HEK293 (cell line): ENCODE measurements around the gene WDFY3.

Experiments used
- CTCF ChIA-PET: fragments of 350-600 bp; formaldehyde crosslinking; extraction: SDS; loops from one replicate; lab custom pipeline; 2021; ENCODE audit warnings: antibody characterized with exemption; lab: Yijun Ruan, JAX
- POLR2A ChIA-PET: fragments of 300-600 bp; formaldehyde crosslinking; extraction: SDS; loops from one replicate; lab custom pipeline; 2020; ENCODE audit warnings: antibody characterized with exemption, inconsistent platforms; lab: Yijun Ruan, JAX
- H3K27ac ChIP-seq: fragments of 200-500 bp; sonication (Bioruptor generic); 2 replicates; pipeline ENCODE4 v1.5.1; 2014; ENCODE audit warnings: low read depth, low read length, control low read depth, inconsistent platforms; ENCODE audit errors: extremely low read depth
- H3K36me3 ChIP-seq, 2 experiments: fragments of 200-500 bp in 1 of 2; sonication (Bioruptor generic) in 1 of 2; 1 replicate in 1 of 2; 2 replicates in 1 of 2; pipeline ENCODE4 v1.5.1; 2014 to 2017; ENCODE audit warnings: inconsistent platforms in 2 of 2, low read length in 2 of 2; ENCODE audit not compliant: control insufficient read depth in 2 of 2, insufficient read depth in 1 of 2
- H3K4me1 ChIP-seq: fragments of 200-500 bp; sonication (Bioruptor generic); 2 replicates; pipeline ENCODE4 v1.5.1; 2014; ENCODE audit warnings: mild to moderate bottlenecking, low read length, inconsistent platforms; ENCODE audit not compliant: control insufficient read depth, insufficient read depth
- H3K4me3 ChIP-seq: 2 replicates; pipeline ENCODE4 v1.5.1; 2011; ENCODE audit warnings: low read depth, mild to moderate bottlenecking, control low read depth, low read length, moderate library complexity
- H3K9me3 ChIP-seq: fragments of 200-500 bp; sonication (Bioruptor generic); 2 replicates; pipeline ENCODE4 v1.5.1; 2014; ENCODE audit warnings: low read depth, low read length, inconsistent platforms; ENCODE audit not compliant: control insufficient read depth, insufficient read depth
- GLI2 ChIP-seq: fragments of 450-650 bp; formaldehyde crosslinking; IDR thresholded peaks from 2 replicates; pipeline ENCODE4; 2017; ENCODE audit warnings: missing biosample characterization, missing genetic modification characterization, low read depth, borderline replicate concordance
- HOXA7 ChIP-seq: sonication (generic); formaldehyde crosslinking; IDR thresholded peaks from 2 replicates; pipeline ENCODE4 v1.8.1; 2022; ENCODE audit warnings: missing genetic modification reagents, borderline replicate concordance
- KLF7 ChIP-seq: fragments of 450-650 bp; formaldehyde crosslinking; IDR thresholded peaks from 2 replicates; pipeline ENCODE4 v1.5.1; 2016; ENCODE audit warnings: missing biosample characterization, missing genetic modification characterization, borderline replicate concordance
- MZF1 ChIP-seq: fragments of 450-650 bp; formaldehyde crosslinking; IDR thresholded peaks from 2 replicates; pipeline ENCODE4 v1.5.1; 2017; ENCODE audit warnings: missing biosample characterization, missing genetic modification characterization, borderline replicate concordance
- SALL2 ChIP-seq: fragments of 450-650 bp; formaldehyde crosslinking; IDR thresholded peaks from 2 replicates; pipeline ENCODE4 v1.5.0; 2017; ENCODE audit warnings: missing biosample characterization, mild to moderate bottlenecking, missing genetic modification characterization, borderline replicate concordance
- SP2 ChIP-seq: fragments of 450-650 bp; formaldehyde crosslinking; IDR thresholded peaks from 2 replicates; pipeline ENCODE4 v1.5.1; 2016; ENCODE audit warnings: missing biosample characterization, missing genetic modification characterization
- YY1 ChIP-seq: fragments of 450-650 bp; formaldehyde crosslinking; IDR thresholded peaks from 2 replicates; pipeline ENCODE4 v1.5.1; 2018; ENCODE audit warnings: missing biosample characterization, missing genetic modification characterization
- ZBTB48 ChIP-seq: fragments of 450-650 bp; formaldehyde crosslinking; IDR thresholded peaks from 2 replicates; pipeline ENCODE4 v1.5.1; 2016; ENCODE audit warnings: missing biosample characterization, missing genetic modification characterization
- ZFP41 ChIP-seq: fragments of 450-650 bp; formaldehyde crosslinking; IDR thresholded peaks from 2 replicates; pipeline ENCODE4 v1.5.1; 2016; ENCODE audit warnings: missing biosample characterization, missing genetic modification characterization, borderline replicate concordance
- ZNF10 ChIP-seq: fragments of 450-650 bp; formaldehyde crosslinking; IDR thresholded peaks from 2 replicates; pipeline ENCODE4 v1.5.1; 2017; ENCODE audit warnings: missing biosample characterization, missing genetic modification characterization
- ZNF155 ChIP-seq: fragments of 450-650 bp; formaldehyde crosslinking; IDR thresholded peaks from 2 replicates; pipeline ENCODE4 v1.5.1; 2016; ENCODE audit warnings: missing biosample characterization, missing genetic modification characterization
- ZNF341 ChIP-seq: fragments of 450-650 bp; formaldehyde crosslinking; IDR thresholded peaks from 2 replicates; pipeline ENCODE4; 2016; ENCODE audit warnings: low read depth, missing biosample characterization, missing genetic modification characterization
- ZNF394 ChIP-seq: fragments of 450-650 bp; formaldehyde crosslinking; IDR thresholded peaks from 2 replicates; pipeline ENCODE4 v1.5.1; 2016; ENCODE audit warnings: missing biosample characterization, missing genetic modification characterization, mild to moderate bottlenecking, moderate library complexity, borderline replicate concordance
- ZNF521 ChIP-seq: fragments of 450-650 bp; formaldehyde crosslinking; IDR thresholded peaks from 2 replicates; pipeline ENCODE4 v1.5.1; 2017; ENCODE audit warnings: missing biosample characterization, mild to moderate bottlenecking, missing genetic modification characterization
- ZNF610 ChIP-seq: fragments of 450-650 bp; formaldehyde crosslinking; IDR thresholded peaks from 2 replicates; pipeline ENCODE4 v1.5.1; 2016; ENCODE audit warnings: missing biosample characterization, missing genetic modification characterization, borderline replicate concordance
- ZNF658 ChIP-seq: fragments of 450-650 bp; formaldehyde crosslinking; IDR thresholded peaks from 2 replicates; pipeline ENCODE4; 2016; ENCODE audit warnings: missing biosample characterization, missing genetic modification characterization
- ZNF747 ChIP-seq: fragments of 450-650 bp; formaldehyde crosslinking; IDR thresholded peaks from 2 replicates; pipeline ENCODE4 v1.5.1; 2016; ENCODE audit warnings: missing biosample characterization, missing genetic modification characterization
- ZNF776 ChIP-seq: fragments of 450-650 bp; formaldehyde crosslinking; IDR thresholded peaks from 2 replicates; pipeline ENCODE4 v1.5.0; 2017; ENCODE audit warnings: missing biosample characterization, missing genetic modification characterization, borderline replicate concordance
- ZNF777 ChIP-seq: fragments of 450-650 bp; formaldehyde crosslinking; IDR thresholded peaks from 2 replicates; pipeline ENCODE4 v1.5.1; 2017; ENCODE audit warnings: missing biosample characterization, missing genetic modification characterization, borderline replicate concordance
- ZSCAN23 ChIP-seq: fragments of 450-650 bp; formaldehyde crosslinking; IDR thresholded peaks from 2 replicates; pipeline ENCODE4 v1.5.1; 2016; ENCODE audit warnings: missing biosample characterization, missing genetic modification characterization
- ZSCAN30 ChIP-seq: fragments of 450-650 bp; IDR thresholded peaks from 2 replicates; pipeline ENCODE4 v1.5.1; 2018; ENCODE audit warnings: missing biosample characterization, mild to moderate bottlenecking, missing genetic modification characterization, moderate library complexity
- TF ChIP-seq, protein P1 (sequence below): fragments of 450-650 bp; formaldehyde crosslinking; IDR thresholded peaks from 2 replicates; pipeline ENCODE4 v1.5.1; 2016; ENCODE audit warnings: missing biosample characterization, missing genetic modification characterization
- TF ChIP-seq, protein P2 (sequence below): fragments of 450-650 bp; formaldehyde crosslinking; IDR thresholded peaks from 2 replicates; pipeline ENCODE4 v1.5.1; 2017; ENCODE audit warnings: missing biosample characterization, missing genetic modification characterization
- TF ChIP-seq, protein P3 (sequence below): fragments of 450-650 bp; formaldehyde crosslinking; conservative IDR thresholded peaks from 2 replicates; pipeline ENCODE4 v1.5.1; 2016; ENCODE audit warnings: low read depth, missing biosample characterization, missing genetic modification characterization

The WDFY3 gene

DNA sequence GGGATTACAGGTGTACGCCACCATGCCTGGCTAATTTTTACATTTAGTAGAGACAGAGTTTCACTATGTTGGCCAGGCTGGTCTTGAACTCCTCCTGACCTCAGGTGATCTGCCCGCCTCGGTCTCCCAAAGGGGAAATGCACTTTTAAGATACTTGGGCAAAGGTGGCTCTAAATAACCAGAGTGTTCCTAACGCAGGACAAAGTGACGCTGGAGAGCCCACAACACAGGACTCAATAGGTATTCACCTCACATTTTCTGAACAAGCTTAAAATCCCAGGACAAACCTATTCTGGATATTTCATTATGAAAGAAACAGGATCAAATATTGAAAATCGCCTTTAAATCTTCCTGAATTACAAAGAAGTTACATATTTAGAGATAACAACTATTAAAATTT, 69.0 kb downstream of the WDFY3 start:
- Histone ChIP-seq H3K4me1 (0 out of 2 replicates have a peak, but pooled peaks cover 2% of the 10 kb centered on the region), H3K27ac (no peak overlapping the region), H3K4me3 (no peak overlapping the region)
- CTCF ChIA-PET = no interaction called here
- TF ChIP-seq, protein P1, sequence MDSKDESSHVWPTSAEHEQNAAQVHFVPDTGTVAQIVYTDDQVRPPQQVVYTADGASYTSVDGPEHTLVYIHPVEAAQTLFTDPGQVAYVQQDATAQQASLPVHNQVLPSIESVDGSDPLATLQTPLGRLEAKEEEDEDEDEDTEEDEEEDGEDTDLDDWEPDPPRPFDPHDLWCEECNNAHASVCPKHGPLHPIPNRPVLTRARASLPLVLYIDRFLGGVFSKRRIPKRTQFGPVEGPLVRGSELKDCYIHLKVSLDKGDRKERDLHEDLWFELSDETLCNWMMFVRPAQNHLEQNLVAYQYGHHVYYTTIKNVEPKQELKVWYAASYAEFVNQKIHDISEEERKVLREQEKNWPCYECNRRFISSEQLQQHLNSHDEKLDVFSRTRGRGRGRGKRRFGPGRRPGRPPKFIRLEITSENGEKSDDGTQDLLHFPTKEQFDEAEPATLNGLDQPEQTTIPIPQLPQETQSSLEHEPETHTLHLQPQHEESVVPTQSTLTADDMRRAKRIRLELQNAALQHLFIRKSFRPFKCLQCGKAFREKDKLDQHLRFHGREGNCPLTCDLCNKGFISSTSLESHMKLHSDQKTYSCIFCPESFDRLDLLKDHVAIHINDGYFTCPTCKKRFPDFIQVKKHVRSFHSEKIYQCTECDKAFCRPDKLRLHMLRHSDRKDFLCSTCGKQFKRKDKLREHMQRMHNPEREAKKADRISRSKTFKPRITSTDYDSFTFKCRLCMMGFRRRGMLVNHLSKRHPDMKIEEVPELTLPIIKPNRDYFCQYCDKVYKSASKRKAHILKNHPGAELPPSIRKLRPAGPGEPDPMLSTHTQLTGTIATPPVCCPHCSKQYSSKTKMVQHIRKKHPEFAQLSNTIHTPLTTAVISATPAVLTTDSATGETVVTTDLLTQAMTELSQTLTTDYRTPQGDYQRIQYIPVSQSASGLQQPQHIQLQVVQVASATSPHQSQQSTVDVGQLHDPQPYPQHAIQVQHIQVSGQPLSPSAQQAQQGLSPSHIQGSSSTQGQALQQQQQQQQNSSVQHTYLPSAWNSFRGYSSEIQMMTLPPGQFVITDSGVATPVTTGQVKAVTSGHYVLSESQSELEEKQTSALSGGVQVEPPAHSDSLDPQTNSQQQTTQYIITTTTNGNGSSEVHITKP (tag by site-specific recombination) = no peak
- TF ChIP-seq ZNF155 (tag by site-specific recombination) (no peak), ZNF777 (tag by site-specific recombination) (no peak), ZNF10 (tag by site-specific recombination) (no peak), ZSCAN23 (tag by site-specific recombination) (no peak), SP2 (tag by site-specific recombination) (no peak), ZFP41 (tag by site-specific recombination) (no peak), HOXA7 (CRISPR knock-in tag) (no peak), ZSCAN30 (tag by site-specific recombination) (no peak), ZNF747 (no peak), ZBTB48 (tag by site-specific recombination) (no peak), ZNF521 (no peak), ZNF658 (tag by site-specific recombination) (no peak), ZNF394 (tag by site-specific recombination) (no peak), GLI2 (tag by site-specific recombination) (no peak), KLF7 (tag by site-specific recombination) (no peak), YY1 (tag by site-specific recombination) (no peak), ZNF610 (tag by site-specific recombination) (no peak), MZF1 (tag by site-specific recombination) (no peak)
- TF ChIP-seq, protein P2, sequence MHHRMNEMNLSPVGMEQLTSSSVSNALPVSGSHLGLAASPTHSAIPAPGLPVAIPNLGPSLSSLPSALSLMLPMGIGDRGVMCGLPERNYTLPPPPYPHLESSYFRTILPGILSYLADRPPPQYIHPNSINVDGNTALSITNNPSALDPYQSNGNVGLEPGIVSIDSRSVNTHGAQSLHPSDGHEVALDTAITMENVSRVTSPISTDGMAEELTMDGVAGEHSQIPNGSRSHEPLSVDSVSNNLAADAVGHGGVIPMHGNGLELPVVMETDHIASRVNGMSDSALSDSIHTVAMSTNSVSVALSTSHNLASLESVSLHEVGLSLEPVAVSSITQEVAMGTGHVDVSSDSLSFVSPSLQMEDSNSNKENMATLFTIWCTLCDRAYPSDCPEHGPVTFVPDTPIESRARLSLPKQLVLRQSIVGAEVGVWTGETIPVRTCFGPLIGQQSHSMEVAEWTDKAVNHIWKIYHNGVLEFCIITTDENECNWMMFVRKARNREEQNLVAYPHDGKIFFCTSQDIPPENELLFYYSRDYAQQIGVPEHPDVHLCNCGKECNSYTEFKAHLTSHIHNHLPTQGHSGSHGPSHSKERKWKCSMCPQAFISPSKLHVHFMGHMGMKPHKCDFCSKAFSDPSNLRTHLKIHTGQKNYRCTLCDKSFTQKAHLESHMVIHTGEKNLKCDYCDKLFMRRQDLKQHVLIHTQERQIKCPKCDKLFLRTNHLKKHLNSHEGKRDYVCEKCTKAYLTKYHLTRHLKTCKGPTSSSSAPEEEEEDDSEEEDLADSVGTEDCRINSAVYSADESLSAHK = no peak
- TF ChIP-seq, all 188 proteins: peak for 0
- H3K36me3 ChIP-seq = peaks cover 0 to 11% of the 10 kb centered on the region in 2 experiments; a peak in 2 of 3 replicates
- POLR2A ChIA-PET = no interaction called here
- H3K9me3 ChIP-seq = no peaks in the 10 kb centered on the region

DNA sequence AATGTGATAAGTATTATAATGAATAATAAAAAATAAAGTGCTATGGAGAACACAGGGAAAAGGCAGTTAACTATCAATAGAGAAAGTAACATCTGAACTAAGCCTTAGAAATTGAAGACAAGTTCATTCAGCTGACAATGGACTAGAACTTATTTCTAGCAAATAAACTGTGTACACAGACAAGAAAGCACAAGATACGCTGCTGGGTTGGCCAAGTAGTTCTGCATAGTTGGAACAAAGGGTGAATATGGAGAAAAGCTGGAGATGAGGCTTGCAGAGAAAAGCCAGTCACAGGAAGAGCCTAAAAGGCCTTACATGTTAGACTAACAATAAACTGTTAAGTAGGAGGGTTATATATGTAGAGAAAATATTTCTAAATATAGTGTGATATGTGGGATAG, 71.2 kb downstream of the WDFY3 start:
- Histone ChIP-seq H3K4me1 (no peaks in the 10 kb centered on the region), H3K36me3 (peaks cover 0 to 8% of the 10 kb centered on the region in 2 experiments; a peak in 2 of 3 replicates), H3K27ac (no peak overlapping the region), H3K4me3 (no peak overlapping the region), H3K9me3 (no peaks in the 10 kb centered on the region)
- POLR2A ChIA-PET = no interaction called here
- CTCF ChIA-PET = no interaction called here
- TF ChIP-seq SALL2 = no peak
- TF ChIP-seq ZNF776 (tag by site-specific recombination) = no peak
- TF ChIP-seq, protein P3, sequence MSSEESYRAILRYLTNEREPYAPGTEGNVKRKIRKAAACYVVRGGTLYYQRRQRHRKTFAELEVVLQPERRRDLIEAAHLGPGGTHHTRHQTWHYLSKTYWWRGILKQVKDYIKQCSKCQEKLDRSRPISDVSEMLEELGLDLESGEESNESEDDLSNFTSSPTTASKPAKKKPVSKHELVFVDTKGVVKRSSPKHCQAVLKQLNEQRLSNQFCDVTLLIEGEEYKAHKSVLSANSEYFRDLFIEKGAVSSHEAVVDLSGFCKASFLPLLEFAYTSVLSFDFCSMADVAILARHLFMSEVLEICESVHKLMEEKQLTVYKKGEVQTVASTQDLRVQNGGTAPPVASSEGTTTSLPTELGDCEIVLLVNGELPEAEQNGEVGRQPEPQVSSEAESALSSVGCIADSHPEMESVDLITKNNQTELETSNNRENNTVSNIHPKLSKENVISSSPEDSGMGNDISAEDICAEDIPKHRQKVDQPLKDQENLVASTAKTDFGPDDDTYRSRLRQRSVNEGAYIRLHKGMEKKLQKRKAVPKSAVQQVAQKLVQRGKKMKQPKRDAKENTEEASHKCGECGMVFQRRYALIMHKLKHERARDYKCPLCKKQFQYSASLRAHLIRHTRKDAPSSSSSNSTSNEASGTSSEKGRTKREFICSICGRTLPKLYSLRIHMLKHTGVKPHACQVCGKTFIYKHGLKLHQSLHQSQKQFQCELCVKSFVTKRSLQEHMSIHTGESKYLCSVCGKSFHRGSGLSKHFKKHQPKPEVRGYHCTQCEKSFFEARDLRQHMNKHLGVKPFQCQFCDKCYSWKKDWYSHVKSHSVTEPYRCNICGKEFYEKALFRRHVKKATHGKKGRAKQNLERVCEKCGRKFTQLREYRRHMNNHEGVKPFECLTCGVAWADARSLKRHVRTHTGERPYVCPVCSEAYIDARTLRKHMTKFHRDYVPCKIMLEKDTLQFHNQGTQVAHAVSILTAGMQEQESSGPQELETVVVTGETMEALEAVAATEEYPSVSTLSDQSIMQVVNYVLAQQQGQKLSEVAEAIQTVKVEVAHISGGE (tag by site-specific recombination) = no peak
- TF ChIP-seq ZNF341 (tag by site-specific recombination) = no peak
- no peak for TF ChIP-seq ZNF155 (tag by site-specific recombination)
